OCI-LY1 (cell line): ENCODE data around the gene OSBPL1A.

Experiments used
- H2AFZ ChIP-seq: fragments of 200-600 bp; sonication (generic), shearing (Covaris generic); 2 replicates; pipeline ENCODE4 v1.6.0; 2014; ENCODE audit warnings: antibody characterized with exemption, mild to moderate bottlenecking, low read length
- H3F3A ChIP-seq: fragments of 200-600 bp; sonication (generic), shearing (Covaris generic); 2 replicates; pipeline ENCODE4 v1.6.0; 2014; ENCODE audit warnings: mild to moderate bottlenecking, antibody characterized with exemption, low read length, moderate library complexity; ENCODE audit not compliant: insufficient read depth
- H3K27ac ChIP-seq: fragments of 200-600 bp; sonication (generic); 2 replicates; pipeline ENCODE4 v1.5.1; 2014; ENCODE audit warnings: low read length, mixed run types, mild to moderate bottlenecking, low read depth; ENCODE audit not compliant: poor library complexity, severe bottlenecking
- H3K27me3 ChIP-seq: fragments of 200-600 bp; sonication (generic); 2 replicates; pipeline ENCODE4 v1.6.0; 2014; ENCODE audit warnings: antibody characterized with exemption, mild to moderate bottlenecking, low read length, moderate library complexity; ENCODE audit not compliant: insufficient read depth
- H3K36me3 ChIP-seq: fragments of 200-600 bp; sonication (generic); 2 replicates; pipeline ENCODE4 v1.6.1; 2014; ENCODE audit warnings: mild to moderate bottlenecking, antibody characterized with exemption, low read length, moderate library complexity, mixed read lengths; ENCODE audit not compliant: insufficient read depth
- H3K4me1 ChIP-seq: fragments of 200-600 bp; sonication (generic); 2 replicates; pipeline ENCODE4 v1.5.1; 2014; ENCODE audit warnings: mild to moderate bottlenecking, low read length, moderate library complexity; ENCODE audit not compliant: insufficient read depth, severe bottlenecking
- H3K4me2 ChIP-seq: fragments of 200-600 bp; sonication (generic), shearing (Covaris generic); 2 replicates; pipeline ENCODE4 v1.6.1; 2014; ENCODE audit warnings: low read length
- H3K4me3 ChIP-seq: fragments of 200-600 bp; sonication (generic); 2 replicates; pipeline ENCODE4 v1.5.1; 2014; ENCODE audit warnings: low read length, low read depth, mild to moderate bottlenecking, mixed read lengths; ENCODE audit not compliant: poor library complexity, severe bottlenecking
- H3K79me2 ChIP-seq: fragments of 200-600 bp; shearing (Covaris generic); 2 replicates; pipeline ENCODE4 v1.6.1; 2016; ENCODE audit warnings: mixed run types, low read length, mixed read lengths; ENCODE audit not compliant: insufficient read depth
- H3K9ac ChIP-seq: fragments of 200-600 bp; sonication (generic), shearing (Covaris generic); 2 replicates; pipeline ENCODE4 v1.6.1; 2014; ENCODE audit warnings: mild to moderate bottlenecking, low read length, mixed read lengths
- H3K9me2 ChIP-seq: fragments of 200-600 bp; sonication (generic), shearing (Covaris generic); 2 replicates; pipeline ENCODE4 v1.6.1; 2014; ENCODE audit warnings: low read depth, mild to moderate bottlenecking, low read length, mixed read lengths
- H3K9me3 ChIP-seq: fragments of 200-600 bp; shearing (Covaris generic); 2 replicates; pipeline ENCODE4 v1.6.1; 2014; ENCODE audit warnings: low read length, mixed read lengths
- H4K20me1 ChIP-seq: fragments of 200-600 bp; sonication (generic), shearing (Covaris generic); 2 replicates; pipeline ENCODE4 v1.6.0; 2016; ENCODE audit warnings: mild to moderate bottlenecking, low read length; ENCODE audit not compliant: insufficient read depth
- CTCF ChIP-seq: fragments of 200-600 bp; sonication (generic), shearing (Covaris generic); IDR thresholded peaks from 2 replicates; pipeline ENCODE4 v1.5.1; 2017; ENCODE audit warnings: mild to moderate bottlenecking, antibody characterized with exemption, low read length, moderate library complexity, mixed read lengths
- EZH2 ChIP-seq: fragments of 200-600 bp; sonication (generic), shearing (Covaris generic); IDR thresholded peaks from 2 replicates; pipeline ENCODE4 v1.8.0; 2017; ENCODE audit warnings: borderline replicate concordance, mixed run types, mild to moderate bottlenecking, antibody characterized with exemption, low read length, moderate library complexity, mixed read lengths

OSBPL1A gene

GRCh38 chr18:24249716-24250115, 147.9 kb downstream of the OSBPL1A start:
- H3K9me2 ChIP-seq, result no peaks in the 10 kb centered on the region
- TF ChIP-seq CTCF (no peak), EZH2 (no peak)
- no peaks in the 10 kb centered on the region for H4K20me1 ChIP-seq
- no peak overlapping the region for H3K4me3 ChIP-seq
- H3K9ac ChIP-seq, result no peak overlapping the region
- H3K4me1 ChIP-seq, result no peaks in the 10 kb centered on the region
- no peaks in the 10 kb centered on the region for H3F3A ChIP-seq
- H3K4me2 ChIP-seq, result no peak overlapping the region
- no peaks in the 10 kb centered on the region for H3K79me2 ChIP-seq
- no peaks in the 10 kb centered on the region for H3K9me3 ChIP-seq
- H2AFZ ChIP-seq, result no peak overlapping the region
- no peaks in the 10 kb centered on the region for H3K27me3 ChIP-seq
- no peaks in the 10 kb centered on the region for H3K36me3 ChIP-seq
- H3K27ac ChIP-seq, result no peak overlapping the region

- Histone ChIP-seq H3K9me2 (no peaks in the 10 kb centered on the region), H3K4me3 (no peak overlapping the region), H2AFZ (no peak overlapping the region), H3K79me2 (no peaks in the 10 kb centered on the region), H3K4me2 (no peak overlapping the region), H3K9ac (no peak overlapping the region), H3F3A (no peaks in the 10 kb centered on the region), H3K36me3 (no peaks in the 10 kb centered on the region), H3K9me3 (no peaks in the 10 kb centered on the region), H3K27me3 (no peaks in the 10 kb centered on the region), H3K27ac (no peak overlapping the region), H4K20me1 (no peaks in the 10 kb centered on the region), H3K4me1 (no peaks in the 10 kb centered on the region)
- TF ChIP-seq CTCF, result no peak
- no peak for TF ChIP-seq EZH2
Observed at GRCh38 chr18:24248359-24248758, 149.3 kb downstream of the OSBPL1A start.

GRCh38 chr18:24246143-24246542, 151.5 kb downstream of the OSBPL1A start:
- Histone ChIP-seq H3K4me3 (no peak overlapping the region), H3K9me2 (no peaks in the 10 kb centered on the region), H4K20me1 (no peaks in the 10 kb centered on the region), H3K9me3 (no peaks in the 10 kb centered on the region), H2AFZ (no peak overlapping the region), H3K27ac (no peak overlapping the region), H3K4me2 (no peak overlapping the region), H3K9ac (no peak overlapping the region), H3K79me2 (no peaks in the 10 kb centered on the region), H3K4me1 (no peaks in the 10 kb centered on the region), H3K36me3 (no peaks in the 10 kb centered on the region), H3F3A (no peaks in the 10 kb centered on the region), H3K27me3 (no peaks in the 10 kb centered on the region)
- TF ChIP-seq CTCF, result no peak
- no peak for TF ChIP-seq EZH2
